GM23338 (cell line): ENCODE measurements around the gene FAM53B. TPM values are rescaled to one million over a fixed set of nuclear protein-coding genes. Genes with fewer than 3 reads are reported as not detected.

Experiments used
- CREB1 ChIP-seq: fragments of 250-450 bp; sonication (Bioruptor Pico); IDR thresholded peaks from 2 replicates; pipeline ENCODE4 v1.5.0; 2020; ENCODE audit warnings: low read depth, mild to moderate bottlenecking, moderate library complexity
- CTCF ChIP-seq, 2 experiments: fragments of 200-600 bp in 1 of 2; sonication (generic) in 1 of 2; conservative IDR thresholded peaks; 2 replicates each; pipeline versions ENCODE4 v1.5.1 to v1.6.1; 2016 to 2017; ENCODE audit warnings: antibody characterized with exemption in 2 of 2, low read depth in 2 of 2, mild to moderate bottlenecking in 2 of 2, moderate library complexity in 1 of 2
- REST ChIP-seq: IDR thresholded peaks from one replicate; pipeline ENCODE4 v1.6.1; 2018; ENCODE audit warnings: antibody characterized with exemption; ENCODE audit not compliant: unreplicated experiment
- ZNF114 ChIP-seq: fragments of 250-450 bp; sonication (Bioruptor Pico); IDR thresholded peaks from 2 replicates; pipeline ENCODE4 v1.5.0; 2020; ENCODE audit warnings: mild to moderate bottlenecking, moderate library complexity
- ZNF331 ChIP-seq: fragments of 250-450 bp; sonication (Bioruptor Pico); IDR thresholded peaks from 2 replicates; pipeline ENCODE4 v1.5.0; 2020; ENCODE audit warnings: low read depth, mild to moderate bottlenecking, moderate library complexity
- ZNF462 ChIP-seq: fragments of 250-450 bp; sonication (Bioruptor Pico); IDR thresholded peaks from 2 replicates; pipeline ENCODE4 v1.5.0; 2020; ENCODE audit warnings: mild to moderate bottlenecking, moderate library complexity
- polyA plus RNA-seq: library from polyadenylated mRNA; unstranded; fragments of >200 nt; fragmentation: Nextera tagmentation; extraction: Ambion mirVana; gene quantifications from 2 replicates; pipeline ENCODE4 v1.2.1, GENCODE V29; 2016
- total RNA-seq: library from RNA; depleted of rRNA; stranded (reverse); fragments of >200 nt; shearing (Covaris generic); gene quantifications from 2 replicates; pipeline ENCODE4 v1.2.3, GENCODE V29; 2014

FAM53B gene
- total and polyA plus RNA-seq, 2 experiments from 2014 or later: 3.0 to 20.3 TPM

- TF ChIP-seq ZNF462 (CRISPR knock-in tag) (no peak), REST (no peak), ZNF331 (CRISPR knock-in tag) (no peak), CTCF (conservative IDR thresholded peaks at IDR 0.05; ENCODE audit: low read depth in 2 of 2) (no peak), CREB1 (CRISPR knock-in tag) (no peak), ZNF114 (CRISPR knock-in tag) (no peak)
Measured at GRCh38 chr10:124730790-124731189, 13.4 kb downstream of the FAM53B start (continued).
